NCI-H1436 (cell line): Measurements from ENCODE around the gene CAPS.
"Not testable (repeated sequence)": the region's sequence is repeated elsewhere in the genome, so short reads cannot be mapped to it uniquely, and the experiment has no call there.

Experiments
- DNase-seq: peaks from one replicate; lab custom pipeline; 2025; lab: John Stamatoyannopoulos, UW

The CAPS gene

GRCh38 chr19:5913739-5914357, at the start of gene CAPS:
TSS of gene CAPS (plus strand) at chr19:5914254. CDS start at chr19:5914407, 153 bp downstream.
- DNase-seq, result no peak

- DNase-seq, result no peak
Observed at GRCh38 chr19:5864725-5865486, 49.1 kb upstream of the CAPS start.

- no peak for DNase-seq
Observed at GRCh38 chr19:5865772-5866171, 48.3 kb upstream of the CAPS start.

GRCh38 chr19:5867201-5868136, 46.6 kb upstream of the CAPS start:
- no peak for DNase-seq

- DNase-seq, result no peak
Observed at GRCh38 chr19:5870986-5871394, 43.1 kb upstream of the CAPS start.

- no peak for DNase-seq
Observed at GRCh38 chr19:5873617-5874199, 40.3 kb upstream of the CAPS start.

- not testable (repeated sequence) for DNase-seq
Observed at GRCh38 chr19:5874496-5874895, 39.6 kb upstream of the CAPS start.

- DNase-seq, result no peak
Observed at GRCh38 chr19:5877427-5877826, 36.6 kb upstream of the CAPS start.

GRCh38 chr19:5877882-5878281, 36.2 kb upstream of the CAPS start:
- no peak for DNase-seq

GRCh38 chr19:5880196-5880595, 33.9 kb upstream of the CAPS start:
- no peak for DNase-seq

- no peak for DNase-seq
Observed at GRCh38 chr19:5880604-5881078, 33.4 kb upstream of the CAPS start.

- DNase-seq, result no peak
Observed at GRCh38 chr19:5881543-5882299, 32.3 kb upstream of the CAPS start.

GRCh38 chr19:5882421-5882968, 31.6 kb upstream of the CAPS start:
- DNase-seq, result no peak

- DNase-seq, result not testable (repeated sequence)
Observed at GRCh38 chr19:5883157-5883873, 30.7 kb upstream of the CAPS start.

- DNase-seq, result not testable (repeated sequence)
Observed at GRCh38 chr19:5884065-5884811, 29.8 kb upstream of the CAPS start.

GRCh38 chr19:5889288-5889971, 24.6 kb upstream of the CAPS start:
- no peak for DNase-seq

GRCh38 chr19:5890099-5890498, 24.0 kb upstream of the CAPS start:
- DNase-seq, result no peak

GRCh38 chr19:5891572-5891937, 22.5 kb upstream of the CAPS start:
- DNase-seq, result no peak
